GM23248 (cell line): Measurements from ENCODE around the gene UBE4A.

Source experiments
- EZH2 ChIP-seq: fragments of 200-600 bp; sonication (generic); IDR thresholded peaks from 2 replicates; pipeline ENCODE4 v1.6.1; 2018; ENCODE audit warnings: antibody characterized with exemption, mild to moderate bottlenecking; ENCODE audit not compliant: insufficient read depth, poor library complexity, severe bottlenecking
- EZH2phosphoT487 ChIP-seq: fragments of 200-600 bp; sonication (generic); IDR thresholded peaks from 2 replicates; pipeline ENCODE4 v1.6.1; 2018; ENCODE audit warnings: antibody characterized with exemption, moderate library complexity, mild to moderate bottlenecking, low read depth; ENCODE audit not compliant: insufficient read depth

DNA sequence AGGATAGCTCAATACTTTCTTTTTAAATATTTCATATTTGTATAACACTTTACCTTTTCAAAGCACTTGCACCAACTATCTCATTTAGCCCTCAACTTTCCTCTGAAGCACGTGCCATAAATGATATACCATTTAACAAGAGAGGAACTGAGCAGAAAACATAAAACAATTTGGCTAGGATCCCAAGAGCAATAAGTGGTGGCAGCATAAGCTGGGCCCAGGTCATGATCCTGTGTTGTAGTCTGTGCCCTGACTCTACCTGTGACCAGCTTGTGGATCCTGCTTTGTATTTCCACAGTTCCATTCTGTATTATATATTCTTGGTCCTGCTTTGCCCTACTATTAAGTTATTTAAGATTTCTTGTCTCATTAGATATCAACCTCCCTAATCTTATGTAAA, 53.5 kb downstream of the UBE4A start:
- no peak for TF ChIP-seq EZH2
- no peak for TF ChIP-seq EZH2phosphoT487
